MM.1S (cell line): ENCODE measurements around the gene RNGTT.

Source experiments
- DNase-seq: peaks from one replicate; pipeline ENCODE4 v3.0.0-alpha.2; 2015
- H2AFZ ChIP-seq: fragments of 300-600 bp; sonication (generic); 2 replicates; pipeline ENCODE4 v1.6.0; 2016; ENCODE audit warnings: antibody characterized with exemption, low read length
- H3F3A ChIP-seq: fragments of 300-600 bp; sonication (generic); 2 replicates; pipeline ENCODE4 v1.6.1; 2016; ENCODE audit warnings: mild to moderate bottlenecking, antibody characterized with exemption, low read length, moderate library complexity, mixed read lengths; ENCODE audit not compliant: insufficient read depth
- H3K27ac ChIP-seq: fragments of 300-600 bp; sonication (generic); 2 replicates; pipeline ENCODE4 v1.5.1; 2016; ENCODE audit warnings: mild to moderate bottlenecking, low read length
- H3K27me3 ChIP-seq: fragments of 300-600 bp; sonication (generic); replicated peaks from 2 replicates; pipeline ENCODE4 v1.6.0; 2016; ENCODE audit warnings: low read length; ENCODE audit not compliant: insufficient read depth
- H3K36me3 ChIP-seq: fragments of 300-600 bp; sonication (generic); replicated peaks from 2 replicates; pipeline ENCODE4 v1.6.1; 2016; ENCODE audit warnings: mild to moderate bottlenecking, low read length, mixed read lengths; ENCODE audit not compliant: insufficient read depth
- H3K4me1 ChIP-seq: fragments of 300-600 bp; sonication (generic); 2 replicates; pipeline ENCODE4 v1.6.1; 2016; ENCODE audit warnings: low read length, mixed read lengths
- H3K4me2 ChIP-seq: fragments of 300-600 bp; sonication (generic); 2 replicates; pipeline ENCODE4 v1.6.0; 2016; ENCODE audit warnings: low read depth, low read length
- H3K4me3 ChIP-seq: fragments of 300-600 bp; sonication (generic); 2 replicates; pipeline ENCODE4 v1.5.1; 2016; ENCODE audit warnings: low read length, mixed read lengths
- H3K79me2 ChIP-seq: fragments of 300-600 bp; sonication (generic); 2 replicates; pipeline ENCODE4 v1.6.1; 2016; ENCODE audit warnings: mixed run types, low read length, mixed read lengths
- H3K9ac ChIP-seq: fragments of 300-600 bp; sonication (generic); 2 replicates; pipeline ENCODE4 v1.6.1; 2016; ENCODE audit warnings: low read length, mixed read lengths
- H3K9me2 ChIP-seq: fragments of 300-600 bp; sonication (generic); replicated peaks from 2 replicates; pipeline ENCODE4 v1.6.1; 2016; ENCODE audit warnings: mild to moderate bottlenecking, low read length, mixed read lengths; ENCODE audit not compliant: insufficient read depth
- H3K9me3 ChIP-seq: fragments of 300-600 bp; sonication (generic); replicated peaks from 2 replicates; pipeline ENCODE4 v1.6.1; 2016; ENCODE audit warnings: mild to moderate bottlenecking, low read length, mixed read lengths; ENCODE audit not compliant: insufficient read depth
- H4K20me1 ChIP-seq: fragments of 300-600 bp; sonication (generic); 2 replicates; pipeline ENCODE4 v1.6.1; 2016; ENCODE audit warnings: mild to moderate bottlenecking, low read length, moderate library complexity, mixed read lengths; ENCODE audit not compliant: insufficient read depth
- CTCF ChIP-seq: fragments of 300-600 bp; sonication (generic); IDR thresholded peaks from 2 replicates; pipeline ENCODE4 v1.5.1; 2016; ENCODE audit warnings: antibody characterized with exemption, low read length, mixed read lengths
- EZH2 ChIP-seq: fragments of 300-600 bp; sonication (generic); optimal IDR thresholded peaks from 2 replicates; pipeline ENCODE3; 2017; ENCODE audit warnings: low read depth, mild to moderate bottlenecking, antibody characterized with exemption, low read length, mixed read lengths
- EZH2phosphoT487 ChIP-seq: fragments of 300-600 bp; sonication (generic); IDR thresholded peaks from 2 replicates; pipeline ENCODE4 v1.6.1; 2018; ENCODE audit warnings: antibody characterized with exemption, low read length

Gene RNGTT

GRCh38 chr6:88920088-88920487 is 43.3 kb downstream of the RNGTT start:
- H4K20me1 ChIP-seq: no peaks in the 10 kb centered on the region
- H3K27me3 ChIP-seq: no peaks in the 10 kb centered on the region
- H3K36me3 ChIP-seq: no peaks in the 10 kb centered on the region
- 0 out of 2 replicates have a peak, but pooled peaks cover 4% of the 10 kb centered on the region for H3K79me2 ChIP-seq
- no peak overlapping the region for H3K9ac ChIP-seq
- no peaks in the 10 kb centered on the region for H3K9me2 ChIP-seq
- H2AFZ ChIP-seq: no peak overlapping the region
- no peak overlapping the region for H3K27ac ChIP-seq
- DNase-seq: no peak
- H3K4me2 ChIP-seq: no peak overlapping the region
- TF ChIP-seq CTCF (no peak), EZH2 (no peak), EZH2phosphoT487 (no peak)
- H3K4me3 ChIP-seq: no peak overlapping the region
- peaks cover 12% of the 10 kb centered on the region; the same call in 1 of the 2 replicates for H3K4me1 ChIP-seq
- no peaks in the 10 kb centered on the region for H3K9me3 ChIP-seq
- 0 out of 2 replicates have a peak, but pooled peaks cover 2% of the 10 kb centered on the region for H3F3A ChIP-seq

GRCh38 chr6:88919032-88919431 is 44.4 kb downstream of the RNGTT start:
- H3K79me2 ChIP-seq: peaks cover 11% of the 10 kb centered on the region
- H2AFZ ChIP-seq: no peak overlapping the region

GRCh38 chr6:88916615-88917208 is 46.7 kb downstream of the RNGTT start:
- H3K27me3 ChIP-seq: no peaks in the 10 kb centered on the region
- 0 out of 2 replicates have a peak, but pooled peaks cover 2% of the 10 kb centered on the region for H3F3A ChIP-seq
- H3K27ac ChIP-seq: peak overlapping the region; percentile 18; the same call in 1 of the 2 replicates
- H4K20me1 ChIP-seq: no peaks in the 10 kb centered on the region
- no peaks in the 10 kb centered on the region for H3K36me3 ChIP-seq
- no peaks in the 10 kb centered on the region for H3K9me2 ChIP-seq
- H2AFZ ChIP-seq: no peak overlapping the region
- H3K4me3 ChIP-seq: no peak overlapping the region
- TF ChIP-seq EZH2phosphoT487 (no peak), CTCF (no peak), EZH2 (no peak)
- peaks cover 27% of the 10 kb centered on the region for H3K79me2 ChIP-seq
- peak; percentile 74 for DNase-seq
- peaks cover 12% of the 10 kb centered on the region; the same call in 1 of the 2 replicates for H3K4me1 ChIP-seq
- H3K9me3 ChIP-seq: no peaks in the 10 kb centered on the region
- H3K4me2 ChIP-seq: peak overlapping the region; percentile 19; the same call in 1 of the 2 replicates
- no peak overlapping the region for H3K9ac ChIP-seq

More at GRCh38 chr6:88919032-88919431, 44.4 kb downstream of the RNGTT start:
- no peak overlapping the region for H3K9ac ChIP-seq
- no peaks in the 10 kb centered on the region for H3K36me3 ChIP-seq
- no peaks in the 10 kb centered on the region for H3K9me3 ChIP-seq
- H3K4me2 ChIP-seq: no peak overlapping the region
- DNase-seq: no peak
- no peaks in the 10 kb centered on the region for H3K27me3 ChIP-seq
- no peak for TF ChIP-seq EZH2
- TF ChIP-seq EZH2phosphoT487: no peak
- TF ChIP-seq CTCF: peak; percentile 32
- no peaks in the 10 kb centered on the region for H3K9me2 ChIP-seq
- H4K20me1 ChIP-seq: no peaks in the 10 kb centered on the region
- 0 out of 2 replicates have a peak, but pooled peaks cover 2% of the 10 kb centered on the region for H3F3A ChIP-seq
- H3K4me3 ChIP-seq: no peak overlapping the region
- peaks cover 12% of the 10 kb centered on the region; the same call in 1 of the 2 replicates for H3K4me1 ChIP-seq
- H3K27ac ChIP-seq: no peak overlapping the region
